OCI-LY1 (cell line): ENCODE measurements around the gene RNF103.

ENCODE experiments used
- H2AFZ ChIP-seq: fragments of 200-600 bp; sonication (generic), shearing (Covaris generic); 2 replicates; pipeline ENCODE4 v1.6.0; 2014; ENCODE audit warnings: antibody characterized with exemption, mild to moderate bottlenecking, low read length
- H3F3A ChIP-seq: fragments of 200-600 bp; sonication (generic), shearing (Covaris generic); 2 replicates; pipeline ENCODE4 v1.6.0; 2014; ENCODE audit warnings: mild to moderate bottlenecking, antibody characterized with exemption, low read length, moderate library complexity; ENCODE audit not compliant: insufficient read depth
- H3K27ac ChIP-seq: fragments of 200-600 bp; sonication (generic); 2 replicates; pipeline ENCODE4 v1.5.1; 2014; ENCODE audit warnings: low read length, mixed run types, mild to moderate bottlenecking, low read depth; ENCODE audit not compliant: poor library complexity, severe bottlenecking
- H3K27me3 ChIP-seq: fragments of 200-600 bp; sonication (generic); 2 replicates; pipeline ENCODE4 v1.6.0; 2014; ENCODE audit warnings: antibody characterized with exemption, mild to moderate bottlenecking, low read length, moderate library complexity; ENCODE audit not compliant: insufficient read depth
- H3K36me3 ChIP-seq: fragments of 200-600 bp; sonication (generic); 2 replicates; pipeline ENCODE4 v1.6.1; 2014; ENCODE audit warnings: mild to moderate bottlenecking, antibody characterized with exemption, low read length, moderate library complexity, mixed read lengths; ENCODE audit not compliant: insufficient read depth
- H3K4me1 ChIP-seq: fragments of 200-600 bp; sonication (generic); 2 replicates; pipeline ENCODE4 v1.5.1; 2014; ENCODE audit warnings: mild to moderate bottlenecking, low read length, moderate library complexity; ENCODE audit not compliant: insufficient read depth, severe bottlenecking
- H3K4me2 ChIP-seq: fragments of 200-600 bp; sonication (generic), shearing (Covaris generic); 2 replicates; pipeline ENCODE4 v1.6.1; 2014; ENCODE audit warnings: low read length
- H3K4me3 ChIP-seq: fragments of 200-600 bp; sonication (generic); 2 replicates; pipeline ENCODE4 v1.5.1; 2014; ENCODE audit warnings: low read length, low read depth, mild to moderate bottlenecking, mixed read lengths; ENCODE audit not compliant: poor library complexity, severe bottlenecking
- H3K79me2 ChIP-seq: fragments of 200-600 bp; shearing (Covaris generic); 2 replicates; pipeline ENCODE4 v1.6.1; 2016; ENCODE audit warnings: mixed run types, low read length, mixed read lengths; ENCODE audit not compliant: insufficient read depth
- H3K9ac ChIP-seq: fragments of 200-600 bp; sonication (generic), shearing (Covaris generic); 2 replicates; pipeline ENCODE4 v1.6.1; 2014; ENCODE audit warnings: mild to moderate bottlenecking, low read length, mixed read lengths
- H3K9me2 ChIP-seq: fragments of 200-600 bp; sonication (generic), shearing (Covaris generic); 2 replicates; pipeline ENCODE4 v1.6.1; 2014; ENCODE audit warnings: low read depth, mild to moderate bottlenecking, low read length, mixed read lengths
- H3K9me3 ChIP-seq: fragments of 200-600 bp; shearing (Covaris generic); 2 replicates; pipeline ENCODE4 v1.6.1; 2014; ENCODE audit warnings: low read length, mixed read lengths
- H4K20me1 ChIP-seq: fragments of 200-600 bp; sonication (generic), shearing (Covaris generic); 2 replicates; pipeline ENCODE4 v1.6.0; 2016; ENCODE audit warnings: mild to moderate bottlenecking, low read length; ENCODE audit not compliant: insufficient read depth
- CTCF ChIP-seq: fragments of 200-600 bp; sonication (generic), shearing (Covaris generic); IDR thresholded peaks from 2 replicates; pipeline ENCODE4 v1.5.1; 2017; ENCODE audit warnings: mild to moderate bottlenecking, antibody characterized with exemption, low read length, moderate library complexity, mixed read lengths
- EZH2 ChIP-seq: fragments of 200-600 bp; sonication (generic), shearing (Covaris generic); IDR thresholded peaks from 2 replicates; pipeline ENCODE4 v1.8.0; 2017; ENCODE audit warnings: borderline replicate concordance, mixed run types, mild to moderate bottlenecking, antibody characterized with exemption, low read length, moderate library complexity, mixed read lengths

RNF103 gene

GRCh38 chr2:86613515-86613914 is 10.2 kb downstream of the RNF103 start:
- Histone ChIP-seq H3K79me2 (no peaks in the 10 kb centered on the region), H3K9ac (no peak overlapping the region), H3F3A (no peaks in the 10 kb centered on the region), H3K4me1 (peaks cover 14% of the 10 kb centered on the region), H2AFZ (no peak overlapping the region), H3K9me2 (no peaks in the 10 kb centered on the region), H3K27ac (no peak overlapping the region), H3K36me3 (peaks cover 58% of the 10 kb centered on the region), H3K4me3 (no peak overlapping the region), H3K4me2 (no peak overlapping the region), H3K27me3 (no peaks in the 10 kb centered on the region), H3K9me3 (no peaks in the 10 kb centered on the region), H4K20me1 (no peaks in the 10 kb centered on the region)
- TF ChIP-seq CTCF (no peak), EZH2 (no peak)

GRCh38 chr2:86610871-86611270 is 12.8 kb downstream of the RNF103 start:
- Histone ChIP-seq H3K27me3 (no peaks in the 10 kb centered on the region), H4K20me1 (no peaks in the 10 kb centered on the region)

DNA sequence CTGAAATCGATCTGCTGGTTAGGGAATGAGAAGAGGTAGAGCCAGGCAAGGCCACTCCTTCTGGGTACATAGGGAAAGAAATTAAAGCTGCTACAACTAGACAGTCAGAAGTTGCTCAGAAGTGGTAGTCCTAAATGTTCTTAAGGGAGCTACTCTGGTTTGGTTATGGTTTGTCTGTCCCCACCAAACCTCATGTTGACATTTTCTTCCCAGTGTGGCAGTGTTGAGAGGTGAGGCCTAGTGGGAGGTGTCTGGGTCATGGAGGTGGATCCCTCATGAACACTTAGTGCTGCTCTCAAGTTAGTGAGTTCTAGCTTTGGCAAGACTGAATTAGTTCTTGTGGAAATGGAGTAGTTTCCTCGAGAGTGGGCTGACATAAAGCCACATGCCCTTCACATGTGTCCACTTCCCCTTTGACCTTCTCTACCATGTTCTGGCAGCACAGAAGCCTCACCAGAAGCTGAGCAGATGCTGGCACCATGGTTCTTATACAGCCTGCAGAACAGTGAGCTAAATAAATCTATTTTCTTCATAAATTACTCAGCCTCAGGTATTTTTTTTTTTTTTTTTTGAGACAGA is 14.7 kb downstream of the RNF103 start:
- no peaks in the 10 kb centered on the region for H4K20me1 ChIP-seq
- TF ChIP-seq EZH2: no peak
- TF ChIP-seq CTCF: no peak
- H3K27me3 ChIP-seq: no peaks in the 10 kb centered on the region
- H3K4me3 ChIP-seq: no peak overlapping the region
- no peaks in the 10 kb centered on the region for H3K9me2 ChIP-seq
- peaks cover 43% of the 10 kb centered on the region for H3K36me3 ChIP-seq
- no peak overlapping the region for H3K27ac ChIP-seq
- no peak overlapping the region for H3K9ac ChIP-seq
- H3K9me3 ChIP-seq: no peaks in the 10 kb centered on the region
- H3K4me2 ChIP-seq: no peak overlapping the region
- no peaks in the 10 kb centered on the region for H3F3A ChIP-seq
- no peaks in the 10 kb centered on the region for H3K79me2 ChIP-seq
- no peaks in the 10 kb centered on the region for H3K4me1 ChIP-seq
- no peak overlapping the region for H2AFZ ChIP-seq

More at GRCh38 chr2:86610871-86611270, 12.8 kb downstream of the RNF103 start:
- H3K4me1 ChIP-seq: no peaks in the 10 kb centered on the region
- no peak overlapping the region for H3K4me3 ChIP-seq
- no peaks in the 10 kb centered on the region for H3K9me2 ChIP-seq
- no peak for TF ChIP-seq EZH2
- TF ChIP-seq CTCF: no peak
- H2AFZ ChIP-seq: no peak overlapping the region
- no peak overlapping the region for H3K27ac ChIP-seq
- H3K9ac ChIP-seq: no peak overlapping the region
- H3K9me3 ChIP-seq: no peaks in the 10 kb centered on the region
- peaks cover 40% of the 10 kb centered on the region for H3K36me3 ChIP-seq
- H3K4me2 ChIP-seq: no peak overlapping the region
- H3K79me2 ChIP-seq: no peaks in the 10 kb centered on the region
- no peaks in the 10 kb centered on the region for H3F3A ChIP-seq
